ENCODE measurements around the gene LSM7. TPM values are rescaled to one million over a fixed set of nuclear protein-coding genes. Genes with fewer than 3 reads are reported as not detected.
"Not testable (repeated sequence)": the region's sequence is repeated elsewhere in the genome, so short reads cannot be mapped to it uniquely, and the experiment has no call there.

The LSM7 gene
- total RNA-seq, 4 donors from 2014 or later = 59.8 to 152 (median 109) TPM

GRCh38 chr19:2352121-2352520 is 23.7 kb upstream of the LSM7 start:
- Histone ChIP-seq H3K4me3 (no peak overlapping the region), H3K36me3 (peaks cover 0 to 52% (median 0%) of the 10 kb centered on the region in 3 donors), H3K27ac (no peak overlapping the region), H3K27me3 (no peaks in the 10 kb centered on the region), H3K9me3 (no peaks in the 10 kb centered on the region), H3K4me1 (no peaks in the 10 kb centered on the region)
- DNase-seq = no peak
- TF ChIP-seq POLR2A (IDR thresholded peaks at IDR 0.05) = no peak
- TF ChIP-seq, protein P1, sequence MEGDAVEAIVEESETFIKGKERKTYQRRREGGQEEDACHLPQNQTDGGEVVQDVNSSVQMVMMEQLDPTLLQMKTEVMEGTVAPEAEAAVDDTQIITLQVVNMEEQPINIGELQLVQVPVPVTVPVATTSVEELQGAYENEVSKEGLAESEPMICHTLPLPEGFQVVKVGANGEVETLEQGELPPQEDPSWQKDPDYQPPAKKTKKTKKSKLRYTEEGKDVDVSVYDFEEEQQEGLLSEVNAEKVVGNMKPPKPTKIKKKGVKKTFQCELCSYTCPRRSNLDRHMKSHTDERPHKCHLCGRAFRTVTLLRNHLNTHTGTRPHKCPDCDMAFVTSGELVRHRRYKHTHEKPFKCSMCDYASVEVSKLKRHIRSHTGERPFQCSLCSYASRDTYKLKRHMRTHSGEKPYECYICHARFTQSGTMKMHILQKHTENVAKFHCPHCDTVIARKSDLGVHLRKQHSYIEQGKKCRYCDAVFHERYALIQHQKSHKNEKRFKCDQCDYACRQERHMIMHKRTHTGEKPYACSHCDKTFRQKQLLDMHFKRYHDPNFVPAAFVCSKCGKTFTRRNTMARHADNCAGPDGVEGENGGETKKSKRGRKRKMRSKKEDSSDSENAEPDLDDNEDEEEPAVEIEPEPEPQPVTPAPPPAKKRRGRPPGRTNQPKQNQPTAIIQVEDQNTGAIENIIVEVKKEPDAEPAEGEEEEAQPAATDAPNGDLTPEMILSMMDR (IDR thresholded peaks at IDR 0.05) = no peak

GRCh38 chr19:2351591-2351990 is 23.2 kb upstream of the LSM7 start:
- H3K27ac ChIP-seq = no peak overlapping the region
- H3K4me3 ChIP-seq = no peak overlapping the region
- no peaks in the 10 kb centered on the region for H3K27me3 ChIP-seq
- H3K36me3 ChIP-seq = peaks cover 0 to 52% (median 0%) of the 10 kb centered on the region in 3 donors
- no peak for DNase-seq
- TF ChIP-seq, protein P1 (IDR thresholded peaks at IDR 0.05) = no peak
- TF ChIP-seq POLR2A (IDR thresholded peaks at IDR 0.05) = no peak
- H3K9me3 ChIP-seq = no peaks in the 10 kb centered on the region
- no peaks in the 10 kb centered on the region for H3K4me1 ChIP-seq

DNA sequence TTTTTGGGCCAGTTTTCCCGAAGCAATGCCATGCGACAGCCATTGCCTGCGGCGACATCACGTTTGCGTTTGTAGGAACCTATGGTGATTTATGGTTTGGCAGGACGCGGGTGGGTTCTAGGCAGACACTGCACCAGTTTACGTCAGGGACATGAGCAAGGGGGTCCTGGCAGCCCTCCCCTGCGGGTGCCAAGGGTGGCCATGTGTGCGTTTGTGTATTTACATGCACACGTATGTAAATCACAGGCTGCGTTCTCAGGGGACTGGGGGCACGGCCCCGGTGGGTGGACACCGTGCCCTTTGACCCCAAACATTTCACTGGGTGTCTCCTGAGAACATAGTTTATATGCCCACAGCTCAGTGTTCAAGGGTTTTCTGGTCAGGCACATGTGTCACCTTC is 22.3 kb upstream of the LSM7 start:
- Histone ChIP-seq H3K36me3 (peaks cover 0 to 52% (median 0%) of the 10 kb centered on the region in 3 donors), H3K27me3 (no peaks in the 10 kb centered on the region), H3K27ac (no peak overlapping the region), H3K4me3 (no peak overlapping the region), H3K4me1 (peaks cover 0 to 6% (median 0%) of the 10 kb centered on the region in 4 donors), H3K9me3 (no peaks in the 10 kb centered on the region)
- DNase-seq = no peak
- TF ChIP-seq, protein P1 (IDR thresholded peaks at IDR 0.05) = no peak
- no peak for TF ChIP-seq POLR2A (IDR thresholded peaks at IDR 0.05)

DNA sequence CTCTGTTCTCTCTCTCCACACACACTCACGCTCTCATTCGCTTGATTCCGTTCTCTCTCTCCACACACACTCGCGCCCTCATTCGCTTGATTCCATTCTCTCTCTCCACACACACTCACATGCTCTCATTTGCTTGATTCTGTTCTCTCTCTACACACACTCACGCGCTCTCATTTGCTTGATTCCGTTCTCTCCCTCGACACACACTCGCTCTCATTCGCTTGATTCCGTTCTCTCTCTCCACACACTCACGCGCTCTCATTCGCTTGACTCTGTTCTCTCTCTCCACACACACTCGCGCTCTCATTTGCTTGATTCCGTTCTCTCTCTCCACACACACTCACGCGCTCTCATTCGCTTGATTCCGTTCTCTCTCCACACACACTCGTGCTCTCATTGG is 21.4 kb upstream of the LSM7 start:
- peaks cover 0 to 55% (median 0%) of the 10 kb centered on the region in 3 donors for H3K36me3 ChIP-seq
- not testable (repeated sequence) for H3K27me3 ChIP-seq

GRCh38 chr19:2345794-2346663 is 17.6 kb upstream of the LSM7 start:
- peaks cover 0 to 45% (median 0%) of the 10 kb centered on the region in 3 donors for H3K36me3 ChIP-seq
- H3K27ac ChIP-seq = no peak overlapping the region
- TF ChIP-seq POLR2A (IDR thresholded peaks at IDR 0.05) = no peak
- TF ChIP-seq, protein P1 (IDR thresholded peaks at IDR 0.05) = no peak
- no peak overlapping the region for H3K4me3 ChIP-seq
- H3K27me3 ChIP-seq = no peaks in the 10 kb centered on the region
- DNase-seq = peak in 2 of 3 donors; percentile 78 to 85
- H3K4me1 ChIP-seq = peaks cover 0 to 13% (median 0%) of the 10 kb centered on the region in 4 donors
- H3K9me3 ChIP-seq = no peaks in the 10 kb centered on the region

More for the DNA sequence above, 21.4 kb upstream of the LSM7 start:
- peaks cover 0 to 13% (median 0%) of the 10 kb centered on the region in 4 donors for H3K4me1 ChIP-seq
- DNase-seq, H3K4me3 ChIP-seq, H3K27ac ChIP-seq, H3K9me3 ChIP-seq: not testable (repeated sequence)

GRCh38 chr19:2345076-2345475 is 16.7 kb upstream of the LSM7 start:
- Histone ChIP-seq H3K4me3 (no peak overlapping the region), H3K27me3 (no peaks in the 10 kb centered on the region), H3K9me3 (no peaks in the 10 kb centered on the region), H3K36me3 (peaks cover 0 to 45% (median 0%) of the 10 kb centered on the region in 3 donors), H3K4me1 (peaks cover 0 to 13% (median 0%) of the 10 kb centered on the region in 4 donors), H3K27ac (no peak overlapping the region)
- DNase-seq = no peak
- TF ChIP-seq, protein P1 (IDR thresholded peaks at IDR 0.05) = no peak
- TF ChIP-seq POLR2A (IDR thresholded peaks at IDR 0.05) = no peak
